Esophagus squamous epithelium (tissue), 5 donors: ENCODE results near the gene UBAP2L. TPM values are rescaled to one million over a fixed set of nuclear protein-coding genes. Genes with fewer than 3 reads are reported as not detected.

Source experiments
- DNase-seq: peaks from one replicate; lab custom pipeline; 2025; lab: John Stamatoyannopoulos, UW
- H3K27ac ChIP-seq, 4 donors: fragments of 200-600 bp; sonication (generic); one replicate each; pipeline ENCODE4 v1.5.1; 2016 to 2019; ENCODE audit warnings: mild to moderate bottlenecking in 1 of 4
- H3K27me3 ChIP-seq, 4 donors: fragments of 200-600 bp; sonication (generic); 1 replicate in 3 of 4; 2 replicates in 1 of 4; pipeline versions ENCODE4 v1.5.1 to v1.6.0; 2017 to 2021; ENCODE audit warnings: antibody characterized with exemption in 1 of 4
- H3K36me3 ChIP-seq, 3 donors: fragments of 200-600 bp; sonication (generic); one replicate each; pipeline ENCODE4 v1.5.1; 2016 to 2019
- H3K4me1 ChIP-seq, 3 donors: fragments of 200-600 bp; sonication (generic); one replicate each; pipeline ENCODE4 v1.5.1; 2017 to 2019
- H3K4me3 ChIP-seq, 4 donors: fragments of 200-600 bp; sonication (generic); 1 replicate in 3 of 4; 2 replicates in 1 of 4; pipeline ENCODE4 v1.5.1; 2016 to 2019; ENCODE audit warnings: mild to moderate bottlenecking in 2 of 4, moderate library complexity in 1 of 4
- H3K9me3 ChIP-seq, 3 donors: fragments of 200-600 bp; sonication (generic); one replicate each; pipeline ENCODE4 v1.5.1; 2016 to 2019
- POLR2A ChIP-seq, 4 donors: fragments of 450-650 bp; IDR thresholded peaks; one replicate each; pipeline ENCODE4 v1.6.1; 2017; ENCODE audit warnings: antibody characterized with exemption in 4 of 4, mild to moderate bottlenecking in 4 of 4, moderate library complexity in 3 of 4
- WGBS, 2 donors: methylation state at CpG; one replicate each; pipeline ENCODE4 v1.1.5; 2018; 5-methylcytosine and 5-hydroxymethylcytosine counted together
- intact Hi-C: fragments of 100-400 bp; cut with DNase I; formaldehyde crosslinking; loops from one replicate; pipeline ENCODE4 v1.15.0; 2022
- total RNA-seq, 4 donors: library from RNA; depleted of rRNA; stranded (reverse); fragments of >200 nt; gene quantifications; one replicate each; pipeline ENCODE4 v1.1.0, GENCODE V29; 2016
- TF ChIP-seq, protein P1 (sequence below), 6 experiments: fragments of 450-650 bp in 4 of 6; fragments of 200-600 bp in 2 of 6; sonication (generic) in 2 of 6; IDR thresholded peaks; one replicate each; pipeline ENCODE4 v1.5.1; 2016 to 2019; ENCODE audit warnings: antibody characterized with exemption in 6 of 6, mild to moderate bottlenecking in 4 of 6, moderate library complexity in 4 of 6
- donor health status: DM: yes; HTN: yes; CAD: no.

The UBAP2L gene
- total RNA-seq, 4 donors from 2014 or later, result 57.8 to 69.5 (median 69.1) TPM

DNA sequence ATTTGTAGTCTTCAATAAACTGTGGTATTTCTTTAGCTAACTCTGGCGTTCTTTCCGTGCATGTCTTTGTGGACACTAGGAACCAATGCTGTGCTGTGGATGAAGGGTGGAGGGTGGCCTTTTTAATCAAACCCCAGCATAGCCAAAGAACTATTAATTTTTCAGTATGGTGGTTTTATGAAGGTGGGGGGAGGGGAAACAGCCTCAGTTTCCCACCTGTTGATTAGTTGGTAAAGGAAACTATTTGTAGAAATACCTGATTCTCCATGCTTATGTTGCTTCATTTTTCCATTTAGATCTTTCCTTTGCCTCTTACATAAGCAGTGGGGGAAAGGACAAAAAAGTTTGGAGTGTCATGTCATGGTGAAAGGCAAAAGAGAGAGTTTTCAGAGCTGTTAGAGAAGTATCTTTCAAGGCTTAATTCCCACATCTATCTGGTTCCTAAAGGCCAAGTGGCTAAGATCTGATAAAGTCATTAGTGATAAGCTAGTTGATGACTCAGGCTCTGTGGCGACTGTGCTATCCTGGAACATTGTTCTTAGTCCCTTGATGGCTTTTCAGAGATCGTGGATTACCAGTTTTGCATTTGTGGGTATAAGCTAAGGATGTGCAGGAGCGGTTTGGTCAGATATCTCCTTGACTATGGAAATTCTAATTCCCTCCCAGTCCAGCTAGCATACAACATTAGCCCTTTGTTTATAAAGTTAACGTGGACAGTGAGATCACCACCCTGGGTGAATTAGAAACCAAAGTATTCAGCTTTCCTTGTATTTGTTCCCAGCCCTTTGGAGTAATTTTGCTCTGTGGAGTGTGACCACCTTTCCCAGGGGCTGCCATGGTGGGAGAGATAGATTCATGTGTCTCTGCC is 42.9 kb downstream of the UBAP2L start:
- Histone ChIP-seq H3K4me1 (no peaks in the 10 kb centered on the region), H3K27me3 (no peaks in the 10 kb centered on the region), H3K27ac (no peak overlapping the region), H3K36me3 (peaks cover 27 to 100% (median 50%) of the 10 kb centered on the region in 3 donors), H3K9me3 (no peaks in the 10 kb centered on the region), H3K4me3 (no peak overlapping the region)
- 71 to 78% methylated on average over 6 of the region's 6 CpGs for WGBS, 2 donors
- DNase-seq, result no peak
- no peak for TF ChIP-seq POLR2A (IDR thresholded peaks at IDR 0.05)
- TF ChIP-seq, protein P1, sequence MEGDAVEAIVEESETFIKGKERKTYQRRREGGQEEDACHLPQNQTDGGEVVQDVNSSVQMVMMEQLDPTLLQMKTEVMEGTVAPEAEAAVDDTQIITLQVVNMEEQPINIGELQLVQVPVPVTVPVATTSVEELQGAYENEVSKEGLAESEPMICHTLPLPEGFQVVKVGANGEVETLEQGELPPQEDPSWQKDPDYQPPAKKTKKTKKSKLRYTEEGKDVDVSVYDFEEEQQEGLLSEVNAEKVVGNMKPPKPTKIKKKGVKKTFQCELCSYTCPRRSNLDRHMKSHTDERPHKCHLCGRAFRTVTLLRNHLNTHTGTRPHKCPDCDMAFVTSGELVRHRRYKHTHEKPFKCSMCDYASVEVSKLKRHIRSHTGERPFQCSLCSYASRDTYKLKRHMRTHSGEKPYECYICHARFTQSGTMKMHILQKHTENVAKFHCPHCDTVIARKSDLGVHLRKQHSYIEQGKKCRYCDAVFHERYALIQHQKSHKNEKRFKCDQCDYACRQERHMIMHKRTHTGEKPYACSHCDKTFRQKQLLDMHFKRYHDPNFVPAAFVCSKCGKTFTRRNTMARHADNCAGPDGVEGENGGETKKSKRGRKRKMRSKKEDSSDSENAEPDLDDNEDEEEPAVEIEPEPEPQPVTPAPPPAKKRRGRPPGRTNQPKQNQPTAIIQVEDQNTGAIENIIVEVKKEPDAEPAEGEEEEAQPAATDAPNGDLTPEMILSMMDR (IDR thresholded peaks at IDR 0.05), result no peak
- intact Hi-C loops, result no loop called here

- Histone ChIP-seq H3K27me3 (no peaks in the 10 kb centered on the region), H3K27ac (no peak overlapping the region), H3K4me3 (no peak overlapping the region), H3K36me3 (peaks cover 27 to 100% (median 51%) of the 10 kb centered on the region in 3 donors), H3K4me1 (no peaks in the 10 kb centered on the region), H3K9me3 (no peaks in the 10 kb centered on the region)
- intact Hi-C loops, result no loop called here
- no peak for DNase-seq
- 33 to 41% methylated on average over 1 of the region's 1 CpG for WGBS, 2 donors
- TF ChIP-seq, protein P1 (IDR thresholded peaks at IDR 0.05), result no peak
- TF ChIP-seq POLR2A (IDR thresholded peaks at IDR 0.05), result no peak
These were observed 43.7 kb downstream of the UBAP2L start for GRCh38 chr1:154264454-154264853.

- DNase-seq, result no peak
- Histone ChIP-seq H3K27me3 (no peaks in the 10 kb centered on the region), H3K4me1 (no peaks in the 10 kb centered on the region), H3K36me3 (peaks cover 19 to 100% (median 43%) of the 10 kb centered on the region in 3 donors), H3K27ac (no peak overlapping the region), H3K9me3 (no peaks in the 10 kb centered on the region), H3K4me3 (no peak overlapping the region)
- intact Hi-C loops, result no loop called here
- TF ChIP-seq, protein P1 (IDR thresholded peaks at IDR 0.05), result no peak
- no peak for TF ChIP-seq POLR2A (IDR thresholded peaks at IDR 0.05)
- 64 to 77% methylated on average over 4 of the region's 4 CpGs for WGBS, 2 donors
These were observed 44.8 kb downstream of the UBAP2L start for GRCh38 chr1:154265586-154265985.

GRCh38 chr1:154270833-154271232 is 50.1 kb downstream of the UBAP2L start:
- DNase-seq, result no peak
- H3K4me3 ChIP-seq, result no peak overlapping the region
- no peaks in the 10 kb centered on the region for H3K9me3 ChIP-seq
- TF ChIP-seq POLR2A (IDR thresholded peaks at IDR 0.05), result no peak
- TF ChIP-seq, protein P1 (IDR thresholded peaks at IDR 0.05), result no peak
- H3K36me3 ChIP-seq, result peaks cover 0 to 74% (median 27%) of the 10 kb centered on the region in 3 donors
- H3K27me3 ChIP-seq, result no peaks in the 10 kb centered on the region
- no peak overlapping the region for H3K27ac ChIP-seq
- WGBS, 2 donors, result 75 to 84% methylated on average over 5 of the region's 5 CpGs
- peaks cover 0 to 25% (median 14%) of the 10 kb centered on the region in 3 donors for H3K4me1 ChIP-seq
- intact Hi-C loops, result no loop called here
